ENCODE data around the gene SLC16A13.

The SLC16A13 gene

DNA sequence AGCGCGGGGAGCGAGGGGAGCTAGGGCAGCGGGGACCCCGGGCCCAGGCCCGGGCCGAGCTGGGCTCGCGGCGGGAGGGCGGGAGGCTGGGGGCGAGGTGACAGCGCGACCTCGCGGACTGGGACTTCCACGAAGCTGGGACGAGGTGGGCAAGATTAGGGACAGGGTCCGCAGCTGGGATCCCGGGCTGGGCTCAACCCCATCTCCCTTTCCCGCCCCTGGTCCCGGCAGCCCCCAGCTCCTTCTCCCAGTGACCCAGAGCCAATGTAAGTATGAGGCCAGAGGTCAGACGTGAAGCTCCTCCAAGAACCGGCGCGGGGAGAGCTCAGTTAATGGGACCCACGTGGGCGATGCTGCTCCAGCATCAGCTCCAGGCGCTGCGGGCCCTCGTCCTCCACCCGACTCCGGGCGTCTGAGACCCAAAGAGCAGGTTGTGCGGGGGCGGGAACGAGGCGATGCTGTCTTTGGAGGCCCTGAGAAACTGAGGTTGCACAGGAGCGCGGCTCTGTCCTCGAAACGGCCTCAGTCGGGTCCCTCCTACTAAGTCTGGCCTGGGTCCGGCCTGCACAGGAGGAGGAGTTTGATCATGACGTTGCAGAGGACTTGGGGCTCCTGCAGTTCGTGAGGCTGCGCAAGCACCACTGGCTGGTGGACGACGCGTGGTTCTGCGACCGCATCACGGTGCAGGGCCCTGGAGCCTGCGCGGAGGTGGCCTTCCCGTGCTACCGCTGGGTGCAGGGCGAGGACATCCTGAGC, 39.4 kb upstream of the SLC16A13 start:
- H3K4me3 ChIP-seq: no peak overlapping the region
- H3K9ac ChIP-seq (ENCODE audit: insufficient read length): no peak overlapping the region
- no peak for DNase-seq (ENCODE audit: low read depth, low spot score)
- H3K36me3 ChIP-seq (ENCODE audit: insufficient read depth, low read length): peaks cover under 1% of the 10 kb centered on the region; the same call in 1 of the 2 replicates
- no peaks in the 10 kb centered on the region for H3K9me3 ChIP-seq (ENCODE audit: low read depth, low read length)
- TF ChIP-seq POLR2AphosphoS5 (IDR thresholded peaks at IDR 0.05; ENCODE audit: borderline replicate concordance, low read depth, low read length) (no peak), EZH2 (IDR thresholded peaks at IDR 0.05) (no peak), FOXP2 (optimal IDR thresholded peaks at IDR 0.05; ENCODE audit: control extremely low read depth, extremely low read length, insufficient read depth) (no peak)
- H3K27ac ChIP-seq: no peak overlapping the region

DNA sequence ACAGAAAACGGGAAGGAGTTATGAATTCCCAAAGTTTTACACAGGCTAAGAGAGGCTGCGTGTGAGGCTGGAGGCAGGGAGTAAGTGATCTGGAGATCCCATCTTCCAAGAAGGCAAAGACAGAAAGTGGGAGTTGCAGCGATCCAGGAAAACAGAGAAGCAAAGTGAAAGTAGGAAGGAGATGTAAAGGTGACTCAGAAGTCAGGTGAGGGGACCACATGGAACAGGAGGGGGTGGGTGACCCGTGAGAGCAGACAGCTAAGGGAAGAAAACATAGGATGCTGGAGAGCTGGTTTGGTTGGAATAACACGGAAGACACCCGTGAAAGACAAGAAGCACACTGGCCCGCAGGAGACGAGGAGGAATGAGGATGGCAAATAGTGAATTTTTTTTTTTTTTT, 38.6 kb upstream of the SLC16A13 start:
- Histone ChIP-seq H3K9ac (ENCODE audit: insufficient read length) (no peak overlapping the region), H3K9me3 (ENCODE audit: low read depth, low read length) (no peaks in the 10 kb centered on the region), H3K4me3 (no peak overlapping the region), H3K27ac (no peak overlapping the region), H3K36me3 (ENCODE audit: insufficient read depth, low read length) (peaks cover 8% of the 10 kb centered on the region)
- TF ChIP-seq FOXP2 (optimal IDR thresholded peaks at IDR 0.05; ENCODE audit: control extremely low read depth, extremely low read length, insufficient read depth): no peak
- TF ChIP-seq POLR2AphosphoS5 (IDR thresholded peaks at IDR 0.05; ENCODE audit: borderline replicate concordance, low read depth, low read length): no peak
- no peak for TF ChIP-seq EZH2 (IDR thresholded peaks at IDR 0.05)
- DNase-seq (ENCODE audit: low read depth, low spot score): no peak

DNA sequence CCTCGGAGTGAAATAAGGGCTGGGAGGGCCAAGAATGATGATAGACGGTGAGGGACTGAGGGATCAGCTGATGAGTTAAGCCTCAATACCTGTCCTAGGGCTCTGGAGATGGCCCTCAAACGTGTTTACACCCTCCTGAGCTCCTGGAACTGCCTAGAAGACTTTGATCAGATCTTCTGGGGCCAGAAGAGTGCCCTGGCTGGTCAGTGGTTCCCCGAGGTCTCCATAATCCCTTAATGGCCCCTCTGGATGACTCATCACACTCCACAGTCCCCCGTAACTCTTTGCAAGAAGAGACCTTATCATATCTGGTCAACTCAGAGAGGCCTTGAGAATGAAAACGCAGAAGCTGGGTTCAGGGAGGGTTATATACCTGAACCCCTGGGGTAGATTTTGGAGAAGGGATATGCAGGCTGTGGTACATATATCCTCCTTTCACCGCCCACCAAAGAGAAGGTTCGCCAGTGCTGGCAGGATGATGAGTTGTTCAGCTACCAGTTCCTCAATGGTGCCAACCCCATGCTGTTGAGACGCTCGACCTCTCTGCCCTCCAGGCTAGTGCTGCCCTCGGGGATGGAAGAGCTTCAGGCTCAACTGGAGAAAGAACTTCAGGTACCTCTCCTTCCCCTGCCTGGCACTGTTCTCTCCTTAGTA, 36.8 kb upstream of the SLC16A13 start:
- no peak overlapping the region for H3K9ac ChIP-seq (ENCODE audit: insufficient read length)
- peaks cover 11% of the 10 kb centered on the region for H3K36me3 ChIP-seq (ENCODE audit: insufficient read depth, low read length)
- no peak for DNase-seq (ENCODE audit: low read depth, low spot score)
- H3K27ac ChIP-seq: no peak overlapping the region
- TF ChIP-seq EZH2 (IDR thresholded peaks at IDR 0.05) (no peak), POLR2AphosphoS5 (IDR thresholded peaks at IDR 0.05; ENCODE audit: borderline replicate concordance, low read depth, low read length) (no peak), FOXP2 (optimal IDR thresholded peaks at IDR 0.05; ENCODE audit: control extremely low read depth, extremely low read length, insufficient read depth) (no peak)
- H3K9me3 ChIP-seq (ENCODE audit: low read depth, low read length): no peaks in the 10 kb centered on the region
- H3K4me3 ChIP-seq: no peak overlapping the region

DNA sequence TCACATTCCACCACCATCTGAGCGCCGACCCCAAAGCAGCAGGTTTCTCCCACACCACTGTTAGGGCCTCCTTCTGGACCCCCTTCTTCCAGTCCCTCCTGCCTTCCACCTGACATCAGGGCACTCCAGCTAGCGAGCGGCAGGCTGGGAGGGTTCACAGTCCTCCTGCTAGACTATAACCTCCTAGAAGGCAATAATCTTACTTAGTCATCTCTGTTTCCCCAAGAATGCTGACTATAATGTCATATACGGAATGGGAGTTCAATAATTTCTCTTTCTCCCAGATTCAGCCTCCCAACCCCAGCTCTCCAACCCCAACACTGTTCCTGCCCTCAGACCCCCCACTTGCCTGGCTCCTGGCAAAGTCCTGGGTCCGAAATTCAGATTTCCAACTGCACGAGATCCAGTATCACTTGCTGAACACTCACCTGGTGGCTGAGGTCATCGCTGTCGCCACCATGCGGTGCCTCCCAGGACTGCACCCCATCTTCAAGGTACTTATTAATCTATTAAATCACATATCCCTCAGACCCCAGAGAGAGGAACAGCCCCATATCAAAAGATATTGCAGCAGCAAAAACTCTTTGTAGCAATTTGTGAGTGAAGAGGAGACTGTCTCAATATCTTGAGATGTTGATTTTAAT, 34.4 kb upstream of the SLC16A13 start:
- Histone ChIP-seq H3K9ac (ENCODE audit: insufficient read length) (no peak overlapping the region), H3K36me3 (ENCODE audit: insufficient read depth, low read length) (peaks cover 11% of the 10 kb centered on the region), H3K27ac (no peak overlapping the region), H3K9me3 (ENCODE audit: low read depth, low read length) (no peaks in the 10 kb centered on the region), H3K4me3 (no peak overlapping the region)
- TF ChIP-seq FOXP2 (optimal IDR thresholded peaks at IDR 0.05; ENCODE audit: control extremely low read depth, extremely low read length, insufficient read depth) (no peak), EZH2 (IDR thresholded peaks at IDR 0.05) (no peak), POLR2AphosphoS5 (IDR thresholded peaks at IDR 0.05; ENCODE audit: borderline replicate concordance, low read depth, low read length) (no peak)
- DNase-seq (ENCODE audit: low read depth, low spot score): no peak

DNA sequence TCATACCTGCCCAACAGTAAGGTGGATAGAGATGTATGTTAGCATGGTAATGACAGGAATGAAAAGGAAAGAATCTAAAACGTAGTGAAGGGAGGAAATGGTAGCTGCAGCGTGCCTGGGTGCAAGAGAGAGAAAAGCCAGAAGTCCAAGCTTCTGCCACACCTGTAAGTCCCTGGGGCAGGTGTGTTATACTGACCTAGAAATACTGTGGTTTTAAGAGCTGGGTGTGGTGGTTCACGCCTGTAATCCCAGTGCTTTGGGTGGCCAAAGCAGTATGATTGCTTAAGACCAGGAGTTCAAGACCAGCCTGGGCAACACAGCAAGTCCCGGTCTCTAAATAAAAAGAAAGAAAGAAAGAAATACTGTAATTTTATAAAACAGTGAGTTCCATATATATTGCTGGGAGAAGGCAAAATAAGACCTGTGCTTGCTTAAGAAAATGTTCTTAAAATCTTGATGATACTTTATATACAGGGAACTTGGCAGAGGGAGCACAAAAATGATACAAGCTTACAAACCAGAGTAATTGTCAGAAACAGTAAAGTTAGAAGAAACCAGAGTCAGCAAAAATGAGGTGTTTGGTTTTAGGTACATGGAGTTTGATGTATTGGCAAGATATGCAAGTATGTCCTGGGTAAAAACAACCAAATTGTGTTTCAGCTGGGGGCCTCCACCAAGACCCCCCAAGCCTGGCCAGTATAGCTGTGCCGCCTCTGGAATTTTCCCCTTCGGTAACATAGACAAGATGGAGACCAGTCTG, 33.3 kb upstream of the SLC16A13 start:
- H3K9me3 ChIP-seq (ENCODE audit: low read depth, low read length): no peaks in the 10 kb centered on the region
- peaks cover 11% of the 10 kb centered on the region for H3K36me3 ChIP-seq (ENCODE audit: insufficient read depth, low read length)
- TF ChIP-seq FOXP2 (optimal IDR thresholded peaks at IDR 0.05; ENCODE audit: control extremely low read depth, extremely low read length, insufficient read depth) (no peak), EZH2 (IDR thresholded peaks at IDR 0.05) (no peak), POLR2AphosphoS5 (IDR thresholded peaks at IDR 0.05; ENCODE audit: borderline replicate concordance, low read depth, low read length) (no peak)
- DNase-seq (ENCODE audit: low read depth, low spot score): no peak
- H3K27ac ChIP-seq: no peak overlapping the region
- no peak overlapping the region for H3K4me3 ChIP-seq
- no peak overlapping the region for H3K9ac ChIP-seq (ENCODE audit: insufficient read length)

DNA sequence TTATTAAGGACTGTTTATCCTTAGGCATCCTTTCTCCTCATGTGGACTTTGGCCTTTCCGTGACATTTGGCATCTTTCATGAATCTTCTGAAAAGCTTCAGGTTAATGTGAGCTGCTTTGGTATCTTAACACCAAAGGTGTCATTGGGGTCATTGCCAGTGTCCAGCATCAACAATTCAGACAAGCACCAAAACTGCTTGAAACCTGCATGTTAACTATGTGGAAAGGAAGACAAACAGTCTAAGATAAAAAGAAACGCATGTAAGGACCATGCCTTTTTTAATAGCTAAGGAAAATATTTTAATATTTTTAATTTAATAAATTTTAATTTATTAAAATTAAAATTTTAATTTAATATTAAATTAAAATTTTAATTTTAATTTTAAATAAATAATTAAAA, 32.1 kb upstream of the SLC16A13 start:
- H3K4me3 ChIP-seq: no peak overlapping the region
- peaks cover 11% of the 10 kb centered on the region for H3K36me3 ChIP-seq (ENCODE audit: insufficient read depth, low read length)
- H3K27ac ChIP-seq: no peak overlapping the region
- DNase-seq (ENCODE audit: low read depth, low spot score): no peak
- no peaks in the 10 kb centered on the region for H3K9me3 ChIP-seq (ENCODE audit: low read depth, low read length)
- no peak overlapping the region for H3K9ac ChIP-seq (ENCODE audit: insufficient read length)
- TF ChIP-seq FOXP2 (optimal IDR thresholded peaks at IDR 0.05; ENCODE audit: control extremely low read depth, extremely low read length, insufficient read depth): no peak
- no peak for TF ChIP-seq EZH2 (IDR thresholded peaks at IDR 0.05)
- TF ChIP-seq POLR2AphosphoS5 (IDR thresholded peaks at IDR 0.05; ENCODE audit: borderline replicate concordance, low read depth, low read length): no peak

DNA sequence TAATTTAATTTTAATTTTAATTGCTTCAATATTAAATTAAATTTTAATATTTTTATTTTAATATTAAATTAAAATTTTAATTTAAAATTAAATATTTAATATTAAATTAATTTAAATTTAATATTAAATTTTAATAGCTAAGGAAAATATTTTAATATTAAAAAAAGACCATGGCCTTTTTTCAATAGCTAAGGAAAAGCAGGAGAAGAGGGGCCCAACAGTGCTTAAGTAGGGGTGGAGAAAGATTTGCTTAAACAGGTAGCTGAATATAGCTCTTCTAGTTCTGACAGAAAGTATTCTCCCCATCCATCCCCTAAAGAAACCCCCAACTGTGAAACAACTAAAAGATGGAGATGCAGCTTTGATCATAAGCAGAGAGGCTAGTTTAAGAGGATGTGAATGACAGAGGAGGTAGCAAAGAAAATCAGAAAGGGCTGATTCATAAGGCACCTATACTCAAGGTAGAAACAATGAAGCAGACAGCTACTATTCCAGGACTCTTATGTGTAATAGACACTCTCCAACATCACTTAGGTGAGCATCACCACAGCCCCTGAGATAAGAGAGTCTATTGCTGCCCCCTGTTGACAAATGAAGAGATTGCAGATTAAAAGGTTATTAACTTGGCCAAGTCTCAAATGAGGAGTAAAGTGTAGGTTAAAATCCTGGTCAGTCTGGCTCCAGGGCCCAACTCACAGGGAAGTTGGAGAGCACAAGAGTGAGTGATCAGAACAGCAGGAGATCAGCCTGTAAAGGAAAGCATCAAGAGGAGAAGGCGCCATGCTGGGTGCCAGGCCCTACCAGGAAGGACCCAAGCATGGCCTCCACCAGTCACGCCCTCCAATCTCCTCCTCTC, 31.2 kb upstream of the SLC16A13 start:
- no peak overlapping the region for H3K27ac ChIP-seq

More for the DNA sequence above, 31.2 kb upstream of the SLC16A13 start:
- Histone ChIP-seq H3K4me3 (no peak overlapping the region), H3K9ac (ENCODE audit: insufficient read length) (no peak overlapping the region), H3K9me3 (ENCODE audit: low read depth, low read length) (no peaks in the 10 kb centered on the region), H3K36me3 (ENCODE audit: insufficient read depth, low read length) (peaks cover 11% of the 10 kb centered on the region)
- DNase-seq (ENCODE audit: low read depth, low spot score): peak; percentile 10
- TF ChIP-seq FOXP2 (optimal IDR thresholded peaks at IDR 0.05; ENCODE audit: control extremely low read depth, extremely low read length, insufficient read depth): no peak
- TF ChIP-seq POLR2AphosphoS5 (IDR thresholded peaks at IDR 0.05; ENCODE audit: borderline replicate concordance, low read depth, low read length): no peak
- TF ChIP-seq EZH2 (IDR thresholded peaks at IDR 0.05): no peak

Measured in SK-N-MC (cell line).